PC-3 (cell line): ENCODE results near the gene ANKRD11.

Experiments used
- CTCF ChIP-seq: fragments of 300-600 bp; sonication (generic); conservative IDR thresholded peaks from 2 replicates; pipeline ENCODE4 v1.5.1; 2017; ENCODE audit warnings: antibody characterized with exemption, low read depth, mild to moderate bottlenecking, low read length
- EZH2 ChIP-seq: fragments of 300-600 bp; sonication (generic); IDR thresholded peaks from one replicate; pipeline ENCODE4 v1.6.1; 2017; ENCODE audit warnings: antibody characterized with exemption, mild to moderate bottlenecking, low read length; ENCODE audit not compliant: unreplicated experiment
- EZH2phosphoT487 ChIP-seq: fragments of 300-600 bp; sonication (generic); IDR thresholded peaks from 2 replicates; pipeline ENCODE4 v1.6.1; 2018; ENCODE audit warnings: mild to moderate bottlenecking, antibody characterized with exemption, low read length, borderline replicate concordance

GRCh38 chr16:89444151-89444723, 46.1 kb downstream of the ANKRD11 start:
- no peak for TF ChIP-seq CTCF
- TF ChIP-seq EZH2, result no peak
- no peak for TF ChIP-seq EZH2phosphoT487
